Natural killer cell (primary cell): Measurements from ENCODE around the gene FGF3. TPM values are rescaled to one million over a fixed set of nuclear protein-coding genes. Genes with fewer than 3 reads are reported as not detected.

Experiments
- ATAC-seq, 3 donors: fragments of 150-1000 bp in 2 of 3; fragments of 200-7000 bp in 1 of 3; cut with Tn5 transposase; 1 replicate in 1 of 3; 2 replicates in 2 of 3; pipeline ENCODE4 v1.10.0; 2021; ENCODE audit warnings: mild to moderate bottlenecking in 2 of 3, moderate library complexity in 2 of 3
- DNase-seq, 2 donors: peaks; one replicate each; pipeline versions ENCODE4 v3.0.0 to v3.0.0-alpha.2; 2013 to 2021; ENCODE audit warnings: mixed read lengths in 1 of 2
- H3K27ac ChIP-seq: one replicate; pipeline ENCODE4 v1.5.1; 2013; ENCODE audit warnings: mild to moderate bottlenecking, low read length
- H3K27me3 ChIP-seq: one replicate; pipeline ENCODE4 v1.6.1; 2013; ENCODE audit warnings: low read length; ENCODE audit not compliant: control insufficient read depth, insufficient read depth
- H3K36me3 ChIP-seq: one replicate; pipeline ENCODE4 v1.6.1; 2013; ENCODE audit warnings: low read length; ENCODE audit not compliant: control insufficient read depth, insufficient read depth
- H3K4me1 ChIP-seq: one replicate; pipeline ENCODE4 v1.6.1; 2013; ENCODE audit warnings: low read length; ENCODE audit not compliant: control insufficient read depth, insufficient read depth
- H3K4me3 ChIP-seq: one replicate; pipeline ENCODE4 v1.5.1; 2013; ENCODE audit warnings: low read length
- H3K9me3 ChIP-seq: one replicate; pipeline ENCODE4 v1.6.1; 2013; ENCODE audit warnings: low read length; ENCODE audit not compliant: control insufficient read depth, insufficient read depth
- H3K27ac Mint-ChIP-seq, 2 donors: one replicate each; pipeline ENCODE4 v1.8.0; 2022; ENCODE audit warnings: mild to moderate bottlenecking in 2 of 2, mixed read lengths in 2 of 2, moderate library complexity in 1 of 2
- H3K27me3 Mint-ChIP-seq, 2 donors: one replicate each; pipeline ENCODE4 v1.8.0; 2022; ENCODE audit warnings: low read depth in 2 of 2, mixed read lengths in 2 of 2
- H3K36me3 Mint-ChIP-seq: one replicate; pipeline ENCODE4 v1.8.0; 2022; ENCODE audit warnings: mixed read lengths
- H3K4me1 Mint-ChIP-seq, 2 donors: one replicate each; pipeline ENCODE4 v1.8.0; 2022; ENCODE audit warnings: mixed read lengths in 2 of 2
- H3K4me3 Mint-ChIP-seq: one replicate; pipeline ENCODE4 v1.8.0; 2022; ENCODE audit warnings: mild to moderate bottlenecking, moderate library complexity, mixed read lengths
- H3K9me3 Mint-ChIP-seq, 2 donors: one replicate each; pipeline ENCODE4 v1.8.0; 2022; ENCODE audit warnings: mixed read lengths in 2 of 2
- WGBS: methylation state at CpG from one replicate; pipeline ENCODE4 v1.1.7; 2013; ENCODE audit warnings: missing lambda C conversion rate; ENCODE audit not compliant: insufficient coverage; 5-methylcytosine and 5-hydroxymethylcytosine counted together
- intact Hi-C: fragments of 100-400 bp; cut with micrococcal nuclease; formaldehyde crosslinking; loops from one replicate; pipeline ENCODE4 v1.14.2; 2022
- total RNA-seq, 4 donors: library from RNA; stranded (reverse); fragments of 120-200 nt in 1 of 4; gene quantifications; one replicate each; pipeline versions ENCODE4 v1.2.3 to v1.2.4, GENCODE V29; 2013 to 2022
- TF ChIP-seq, protein P1 (sequence below): fragments of 200-600 bp; IDR thresholded peaks from one replicate; pipeline ENCODE4 v1.8.0; 2022; ENCODE audit warnings: antibody characterized with exemption

Gene FGF3
- total RNA-seq, 3 donors from 2014 or later (not counting 1 experiment from before 2014, with no cell fraction given), result not detected

DNA sequence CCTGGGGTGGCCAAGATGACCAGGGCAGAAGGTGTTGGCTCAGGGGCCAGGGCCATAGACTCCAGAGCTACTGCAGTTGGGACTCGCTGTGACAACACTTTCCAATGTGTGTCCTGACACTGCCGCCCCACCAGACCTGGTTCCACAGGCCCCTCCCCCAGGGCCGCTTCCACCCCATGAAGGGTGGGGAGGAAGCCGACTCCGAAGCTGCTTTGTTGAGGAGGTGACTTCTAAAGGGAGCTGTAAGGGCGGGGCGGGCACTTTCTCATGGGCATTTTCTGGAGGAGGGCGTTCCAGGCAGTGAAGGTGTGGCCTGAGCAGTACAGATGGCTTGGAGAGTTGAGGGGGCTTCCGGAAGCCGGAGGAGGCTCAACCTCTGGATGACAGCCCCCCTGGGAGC, 6.3 kb downstream of the FGF3 start:
- Histone ChIP-seq H3K4me3 (no peak overlapping the region), H3K9me3 (no peaks in the 10 kb centered on the region), H3K36me3 (no peaks in the 10 kb centered on the region), H3K27ac (no peak overlapping the region), H3K27me3 (peaks cover 3% of the 10 kb centered on the region), H3K4me1 (peaks cover 2% of the 10 kb centered on the region)
- Mint-ChIP-seq H3K4me3 (no peak overlapping the region), H3K36me3 (no peaks in the 10 kb centered on the region), H3K4me1 (no peaks in the 10 kb centered on the region), H3K27me3 (peaks cover 8 to 13% of the 10 kb centered on the region in 2 donors), H3K27ac (no peak overlapping the region), H3K9me3 (no peaks in the 10 kb centered on the region)
- intact Hi-C loops, result no loop called here
- TF ChIP-seq, protein P1, sequence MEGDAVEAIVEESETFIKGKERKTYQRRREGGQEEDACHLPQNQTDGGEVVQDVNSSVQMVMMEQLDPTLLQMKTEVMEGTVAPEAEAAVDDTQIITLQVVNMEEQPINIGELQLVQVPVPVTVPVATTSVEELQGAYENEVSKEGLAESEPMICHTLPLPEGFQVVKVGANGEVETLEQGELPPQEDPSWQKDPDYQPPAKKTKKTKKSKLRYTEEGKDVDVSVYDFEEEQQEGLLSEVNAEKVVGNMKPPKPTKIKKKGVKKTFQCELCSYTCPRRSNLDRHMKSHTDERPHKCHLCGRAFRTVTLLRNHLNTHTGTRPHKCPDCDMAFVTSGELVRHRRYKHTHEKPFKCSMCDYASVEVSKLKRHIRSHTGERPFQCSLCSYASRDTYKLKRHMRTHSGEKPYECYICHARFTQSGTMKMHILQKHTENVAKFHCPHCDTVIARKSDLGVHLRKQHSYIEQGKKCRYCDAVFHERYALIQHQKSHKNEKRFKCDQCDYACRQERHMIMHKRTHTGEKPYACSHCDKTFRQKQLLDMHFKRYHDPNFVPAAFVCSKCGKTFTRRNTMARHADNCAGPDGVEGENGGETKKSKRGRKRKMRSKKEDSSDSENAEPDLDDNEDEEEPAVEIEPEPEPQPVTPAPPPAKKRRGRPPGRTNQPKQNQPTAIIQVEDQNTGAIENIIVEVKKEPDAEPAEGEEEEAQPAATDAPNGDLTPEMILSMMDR, result no peak
- DNase-seq (no peak), ATAC-seq (no peak)
- WGBS, result 87% methylated on average over 10 of the region's 10 CpGs

DNA sequence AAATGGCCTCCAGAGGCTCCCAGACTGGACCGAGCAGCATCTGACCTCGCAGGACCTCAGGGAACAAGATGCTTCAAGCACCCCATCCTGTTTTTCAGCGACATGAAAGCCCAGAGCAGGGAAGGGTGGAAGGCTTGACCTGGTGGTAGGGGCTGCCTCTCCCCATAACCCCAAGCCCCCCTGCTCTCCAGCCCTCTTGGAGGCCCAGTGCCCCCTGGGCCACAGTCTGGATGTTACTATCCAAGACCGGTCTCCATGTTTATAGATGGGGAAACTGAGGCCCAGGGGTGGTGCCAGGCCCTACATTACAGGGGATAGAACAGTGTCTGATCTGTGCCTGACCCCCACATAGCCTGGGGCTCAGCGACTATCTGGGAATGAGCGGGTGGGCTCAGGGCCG, 7.0 kb downstream of the FGF3 start:
- ATAC-seq, result no peak
- Histone ChIP-seq H3K9me3 (no peaks in the 10 kb centered on the region), H3K36me3 (no peaks in the 10 kb centered on the region), H3K4me3 (no peak overlapping the region), H3K27me3 (peaks cover 3% of the 10 kb centered on the region), H3K27ac (no peak overlapping the region), H3K4me1 (no peaks in the 10 kb centered on the region)
- Mint-ChIP-seq H3K4me3 (no peak overlapping the region), H3K9me3 (no peaks in the 10 kb centered on the region), H3K27ac (no peak overlapping the region), H3K4me1 (no peaks in the 10 kb centered on the region), H3K36me3 (no peaks in the 10 kb centered on the region), H3K27me3 (peaks cover 8 to 13% of the 10 kb centered on the region in 2 donors)
- TF ChIP-seq, protein P1, result no peak
- intact Hi-C loops, result no loop called here
- DNase-seq, result no peak
- 93% methylated on average over 7 of the region's 7 CpGs for WGBS

DNA sequence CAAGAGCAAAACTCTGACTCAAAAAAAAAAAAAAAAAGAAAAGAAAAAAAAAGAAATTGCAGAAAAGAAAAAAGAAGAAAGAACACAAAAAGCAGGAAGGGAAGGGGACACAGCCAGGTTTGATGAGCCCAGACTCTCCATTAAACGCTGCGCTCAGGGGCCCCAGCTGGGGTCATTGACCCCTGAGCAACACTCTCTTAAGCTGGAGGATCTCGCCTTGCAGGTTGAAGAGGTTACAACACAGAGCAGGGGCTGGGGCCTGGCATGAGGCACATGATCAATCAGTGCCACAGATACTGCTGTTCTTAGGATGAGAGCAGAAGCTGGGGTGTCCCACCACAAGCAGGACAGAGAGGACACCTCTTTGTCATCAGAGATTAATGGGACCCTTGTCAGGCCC, 7.8 kb downstream of the FGF3 start:
- DNase-seq (no peak), ATAC-seq (no peak)
- H3K4me1 ChIP-seq, result no peaks in the 10 kb centered on the region
- H3K4me3 ChIP-seq, result no peak overlapping the region
- intact Hi-C loops, result no loop called here
- Mint-ChIP-seq H3K9me3 (no peaks in the 10 kb centered on the region), H3K27me3 (peaks cover 7 to 13% of the 10 kb centered on the region in 2 donors), H3K36me3 (no peaks in the 10 kb centered on the region), H3K4me1 (no peaks in the 10 kb centered on the region), H3K4me3 (no peak overlapping the region), H3K27ac (no peak overlapping the region)
- no peaks in the 10 kb centered on the region for H3K36me3 ChIP-seq
- TF ChIP-seq, protein P1, result no peak
- no peaks in the 10 kb centered on the region for H3K9me3 ChIP-seq
- H3K27ac ChIP-seq, result no peak overlapping the region
- 60% methylated on average over 3 of the region's 3 CpGs for WGBS
- peaks cover under 1% of the 10 kb centered on the region for H3K27me3 ChIP-seq
